ENCODE data around the gene IFI6. TPM values are rescaled to one million over a fixed set of nuclear protein-coding genes. Genes with fewer than 3 reads are reported as not detected.

The IFI6 gene
- total RNA-seq, 1 experiment from 2014 or later: 8.6 TPM

GRCh38 chr1:27650171-27650538 is 21.8 kb downstream of the IFI6 start:
- no peaks in the 10 kb centered on the region for H4K20me1 ChIP-seq (ENCODE audit: insufficient read depth)
- no peak overlapping the region for H3K4me3 ChIP-seq
- H3K27ac ChIP-seq: no peak overlapping the region
- CTCF ChIA-PET: interaction anchor here (0.7 to 0.9 kb wide), 2 partner anchors 93 to 232 kb away, joined by 4 to 9 read pairs; no protein-coding TSS in a partner anchor
- H3K27me3 ChIP-seq (ENCODE audit: insufficient read depth, low read depth): no peaks in the 10 kb centered on the region
- intact Hi-C loops (cut with micrococcal nuclease; ENCODE audit: unreplicated experiment): no loop called here
- no peaks in the 10 kb centered on the region for H3K9me3 ChIP-seq (ENCODE audit: insufficient read depth, low read depth)
- POLR2A ChIA-PET (ENCODE audit: unreplicated experiment): no interaction called here
- TF ChIP-seq EZH2 (IDR thresholded peaks at IDR 0.05; ENCODE audit: low read depth): no peak
- no peak for TF ChIP-seq CTCF (conservative IDR thresholded peaks at IDR 0.05)
- H3F3A ChIP-seq (ENCODE audit: insufficient read depth, low read depth): 0 out of 2 replicates have a peak, but pooled peaks cover 5% of the 10 kb centered on the region
- no peaks in the 10 kb centered on the region for H3K79me2 ChIP-seq (ENCODE audit: low read depth)
- DNase-seq: no peak
- no TSS peak for BruUV-seq (replicated peaks)
- H2AFZ ChIP-seq: peak overlapping the region; percentile 57; the same call in 1 of the 2 replicates
- no peaks in the 10 kb centered on the region for H3K9me2 ChIP-seq (ENCODE audit: insufficient read depth)
- H3K36me3 ChIP-seq (ENCODE audit: low read depth): no peaks in the 10 kb centered on the region
- H3K4me1 ChIP-seq (replicated peaks; ENCODE audit: insufficient read depth): peaks cover 14% of the 10 kb centered on the region
- H3K4me2 ChIP-seq: peak overlapping the region; percentile 49

- no TSS peak for BruUV-seq (replicated peaks)
- H4K20me1 ChIP-seq (ENCODE audit: insufficient read depth): no peaks in the 10 kb centered on the region
- TF ChIP-seq EZH2 (IDR thresholded peaks at IDR 0.05; ENCODE audit: low read depth) (no peak), CTCF (conservative IDR thresholded peaks at IDR 0.05) (no peak)
- no peak overlapping the region for H3K4me2 ChIP-seq
- CTCF ChIA-PET: interaction anchor here (0.5 kb wide), 1 partner anchor 1051 kb away, joined by 6 read pairs; no protein-coding TSS in a partner anchor
- no peaks in the 10 kb centered on the region for H3K27me3 ChIP-seq (ENCODE audit: insufficient read depth, low read depth)
- H3F3A ChIP-seq (ENCODE audit: insufficient read depth, low read depth): 0 out of 2 replicates have a peak, but pooled peaks cover 5% of the 10 kb centered on the region
- no peak overlapping the region for H3K4me3 ChIP-seq
- H3K9me2 ChIP-seq (ENCODE audit: insufficient read depth): no peaks in the 10 kb centered on the region
- H2AFZ ChIP-seq: no peak overlapping the region
- no peaks in the 10 kb centered on the region for H3K9me3 ChIP-seq (ENCODE audit: insufficient read depth, low read depth)
- no peaks in the 10 kb centered on the region for H3K79me2 ChIP-seq (ENCODE audit: low read depth)
- POLR2A ChIA-PET (ENCODE audit: unreplicated experiment): no interaction called here
- intact Hi-C loops (cut with micrococcal nuclease; ENCODE audit: unreplicated experiment): no loop called here
- no peak overlapping the region for H3K27ac ChIP-seq
- no peak for DNase-seq
- peaks cover 14% of the 10 kb centered on the region for H3K4me1 ChIP-seq (replicated peaks; ENCODE audit: insufficient read depth)
- no peaks in the 10 kb centered on the region for H3K36me3 ChIP-seq (ENCODE audit: low read depth)
These were observed 22.7 kb downstream of the IFI6 start for GRCh38 chr1:27649306-27649635.

- TF ChIP-seq CTCF (conservative IDR thresholded peaks at IDR 0.05) (no peak), EZH2 (IDR thresholded peaks at IDR 0.05; ENCODE audit: low read depth) (no peak)
- POLR2A ChIA-PET (ENCODE audit: unreplicated experiment): interaction anchor here (0.5 kb wide), 1 partner anchor 166 kb away, joined by 4 read pairs; no protein-coding TSS in a partner anchor
These were observed 23.2 kb downstream of the IFI6 start for GRCh38 chr1:27648602-27649305.

More at GRCh38 chr1:27648602-27649305, 23.2 kb downstream of the IFI6 start:
- peaks cover 14% of the 10 kb centered on the region for H3K4me1 ChIP-seq (replicated peaks; ENCODE audit: insufficient read depth)
- 0 out of 2 replicates have a peak, but pooled peaks cover 5% of the 10 kb centered on the region for H3F3A ChIP-seq (ENCODE audit: insufficient read depth, low read depth)
- no peaks in the 10 kb centered on the region for H3K9me3 ChIP-seq (ENCODE audit: insufficient read depth, low read depth)
- CTCF ChIA-PET: no interaction called here
- DNase-seq: no peak
- H3K9me2 ChIP-seq (ENCODE audit: insufficient read depth): no peaks in the 10 kb centered on the region
- H2AFZ ChIP-seq: no peak overlapping the region
- intact Hi-C loops (cut with micrococcal nuclease; ENCODE audit: unreplicated experiment): no loop called here
- no peaks in the 10 kb centered on the region for H3K79me2 ChIP-seq (ENCODE audit: low read depth)
- no peaks in the 10 kb centered on the region for H3K36me3 ChIP-seq (ENCODE audit: low read depth)
- no peaks in the 10 kb centered on the region for H3K27me3 ChIP-seq (ENCODE audit: insufficient read depth, low read depth)
- no peak overlapping the region for H3K27ac ChIP-seq
- no peak overlapping the region for H3K4me3 ChIP-seq
- H3K4me2 ChIP-seq: no peak overlapping the region
- H4K20me1 ChIP-seq (ENCODE audit: insufficient read depth): no peaks in the 10 kb centered on the region
- no TSS peak for BruUV-seq (replicated peaks)

Data from PC-9 (cell line).